ENCODE data around the gene COLEC11.

GRCh38 chr2:3572620-3573019, 22.3 kb upstream of the COLEC11 start:
- TF ChIP-seq ZNF232 (CRISPR knock-in tag; IDR thresholded peaks at IDR 0.05) (no peak), SOX15 (CRISPR knock-in tag; IDR thresholded peaks at IDR 0.05) (no peak), TCF7 (CRISPR knock-in tag; IDR thresholded peaks at IDR 0.05; ENCODE audit: low read depth) (no peak), NFE2L1 (CRISPR knock-in tag; IDR thresholded peaks at IDR 0.05) (no peak), ZBTB43 (CRISPR knock-in tag; IDR thresholded peaks at IDR 0.05) (no peak), HMGA2 (CRISPR knock-in tag; IDR thresholded peaks at IDR 0.05) (no peak), HMGXB4 (CRISPR knock-in tag; IDR thresholded peaks at IDR 0.05) (no peak)
- TF ChIP-seq, protein P1, sequence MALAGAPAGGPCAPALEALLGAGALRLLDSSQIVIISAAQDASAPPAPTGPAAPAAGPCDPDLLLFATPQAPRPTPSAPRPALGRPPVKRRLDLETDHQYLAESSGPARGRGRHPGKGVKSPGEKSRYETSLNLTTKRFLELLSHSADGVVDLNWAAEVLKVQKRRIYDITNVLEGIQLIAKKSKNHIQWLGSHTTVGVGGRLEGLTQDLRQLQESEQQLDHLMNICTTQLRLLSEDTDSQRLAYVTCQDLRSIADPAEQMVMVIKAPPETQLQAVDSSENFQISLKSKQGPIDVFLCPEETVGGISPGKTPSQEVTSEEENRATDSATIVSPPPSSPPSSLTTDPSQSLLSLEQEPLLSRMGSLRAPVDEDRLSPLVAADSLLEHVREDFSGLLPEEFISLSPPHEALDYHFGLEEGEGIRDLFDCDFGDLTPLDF (CRISPR knock-in tag; IDR thresholded peaks at IDR 0.05): no peak
- TF ChIP-seq, protein P2, sequence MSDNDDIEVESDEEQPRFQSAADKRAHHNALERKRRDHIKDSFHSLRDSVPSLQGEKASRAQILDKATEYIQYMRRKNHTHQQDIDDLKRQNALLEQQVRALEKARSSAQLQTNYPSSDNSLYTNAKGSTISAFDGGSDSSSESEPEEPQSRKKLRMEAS (CRISPR knock-in tag; IDR thresholded peaks at IDR 0.05): no peak
- TF ChIP-seq, protein P3, sequence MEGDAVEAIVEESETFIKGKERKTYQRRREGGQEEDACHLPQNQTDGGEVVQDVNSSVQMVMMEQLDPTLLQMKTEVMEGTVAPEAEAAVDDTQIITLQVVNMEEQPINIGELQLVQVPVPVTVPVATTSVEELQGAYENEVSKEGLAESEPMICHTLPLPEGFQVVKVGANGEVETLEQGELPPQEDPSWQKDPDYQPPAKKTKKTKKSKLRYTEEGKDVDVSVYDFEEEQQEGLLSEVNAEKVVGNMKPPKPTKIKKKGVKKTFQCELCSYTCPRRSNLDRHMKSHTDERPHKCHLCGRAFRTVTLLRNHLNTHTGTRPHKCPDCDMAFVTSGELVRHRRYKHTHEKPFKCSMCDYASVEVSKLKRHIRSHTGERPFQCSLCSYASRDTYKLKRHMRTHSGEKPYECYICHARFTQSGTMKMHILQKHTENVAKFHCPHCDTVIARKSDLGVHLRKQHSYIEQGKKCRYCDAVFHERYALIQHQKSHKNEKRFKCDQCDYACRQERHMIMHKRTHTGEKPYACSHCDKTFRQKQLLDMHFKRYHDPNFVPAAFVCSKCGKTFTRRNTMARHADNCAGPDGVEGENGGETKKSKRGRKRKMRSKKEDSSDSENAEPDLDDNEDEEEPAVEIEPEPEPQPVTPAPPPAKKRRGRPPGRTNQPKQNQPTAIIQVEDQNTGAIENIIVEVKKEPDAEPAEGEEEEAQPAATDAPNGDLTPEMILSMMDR (IDR thresholded peaks at IDR 0.05): no peak
- TF ChIP-seq, protein P4, sequence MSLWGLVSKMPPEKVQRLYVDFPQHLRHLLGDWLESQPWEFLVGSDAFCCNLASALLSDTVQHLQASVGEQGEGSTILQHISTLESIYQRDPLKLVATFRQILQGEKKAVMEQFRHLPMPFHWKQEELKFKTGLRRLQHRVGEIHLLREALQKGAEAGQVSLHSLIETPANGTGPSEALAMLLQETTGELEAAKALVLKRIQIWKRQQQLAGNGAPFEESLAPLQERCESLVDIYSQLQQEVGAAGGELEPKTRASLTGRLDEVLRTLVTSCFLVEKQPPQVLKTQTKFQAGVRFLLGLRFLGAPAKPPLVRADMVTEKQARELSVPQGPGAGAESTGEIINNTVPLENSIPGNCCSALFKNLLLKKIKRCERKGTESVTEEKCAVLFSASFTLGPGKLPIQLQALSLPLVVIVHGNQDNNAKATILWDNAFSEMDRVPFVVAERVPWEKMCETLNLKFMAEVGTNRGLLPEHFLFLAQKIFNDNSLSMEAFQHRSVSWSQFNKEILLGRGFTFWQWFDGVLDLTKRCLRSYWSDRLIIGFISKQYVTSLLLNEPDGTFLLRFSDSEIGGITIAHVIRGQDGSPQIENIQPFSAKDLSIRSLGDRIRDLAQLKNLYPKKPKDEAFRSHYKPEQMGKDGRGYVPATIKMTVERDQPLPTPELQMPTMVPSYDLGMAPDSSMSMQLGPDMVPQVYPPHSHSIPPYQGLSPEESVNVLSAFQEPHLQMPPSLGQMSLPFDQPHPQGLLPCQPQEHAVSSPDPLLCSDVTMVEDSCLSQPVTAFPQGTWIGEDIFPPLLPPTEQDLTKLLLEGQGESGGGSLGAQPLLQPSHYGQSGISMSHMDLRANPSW (CRISPR knock-in tag; conservative IDR thresholded peaks at IDR 0.05; ENCODE audit: low read depth): no peak
